Measurements from ENCODE around the gene WNT7B. TPM values are rescaled to one million over a fixed set of nuclear protein-coding genes. Genes with fewer than 3 reads are reported as not detected.

Gene WNT7B
- total and polyA plus RNA-seq, 7 donors: not detected

- no peak overlapping the region for H3K27ac ChIP-seq
- H3K36me3 ChIP-seq: no peaks in the 10 kb centered on the region
- no peak for DNase-seq
- H3K9me3 ChIP-seq: no peaks in the 10 kb centered on the region
- H3K4me1 ChIP-seq: peaks cover 0 to 29% (median 23%) of the 10 kb centered on the region in 4 donors
- intact Hi-C loops (cut with DNase I): no loop called here
- H3K27me3 ChIP-seq: peaks cover 44 to 91% (median 86%) of the 10 kb centered on the region in 3 donors
- no peak for TF ChIP-seq POLR2A (IDR thresholded peaks at IDR 0.05)
- TF ChIP-seq, protein P1, sequence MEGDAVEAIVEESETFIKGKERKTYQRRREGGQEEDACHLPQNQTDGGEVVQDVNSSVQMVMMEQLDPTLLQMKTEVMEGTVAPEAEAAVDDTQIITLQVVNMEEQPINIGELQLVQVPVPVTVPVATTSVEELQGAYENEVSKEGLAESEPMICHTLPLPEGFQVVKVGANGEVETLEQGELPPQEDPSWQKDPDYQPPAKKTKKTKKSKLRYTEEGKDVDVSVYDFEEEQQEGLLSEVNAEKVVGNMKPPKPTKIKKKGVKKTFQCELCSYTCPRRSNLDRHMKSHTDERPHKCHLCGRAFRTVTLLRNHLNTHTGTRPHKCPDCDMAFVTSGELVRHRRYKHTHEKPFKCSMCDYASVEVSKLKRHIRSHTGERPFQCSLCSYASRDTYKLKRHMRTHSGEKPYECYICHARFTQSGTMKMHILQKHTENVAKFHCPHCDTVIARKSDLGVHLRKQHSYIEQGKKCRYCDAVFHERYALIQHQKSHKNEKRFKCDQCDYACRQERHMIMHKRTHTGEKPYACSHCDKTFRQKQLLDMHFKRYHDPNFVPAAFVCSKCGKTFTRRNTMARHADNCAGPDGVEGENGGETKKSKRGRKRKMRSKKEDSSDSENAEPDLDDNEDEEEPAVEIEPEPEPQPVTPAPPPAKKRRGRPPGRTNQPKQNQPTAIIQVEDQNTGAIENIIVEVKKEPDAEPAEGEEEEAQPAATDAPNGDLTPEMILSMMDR (IDR thresholded peaks at IDR 0.05): no peak
- TF ChIP-seq EP300 (IDR thresholded peaks at IDR 0.05): no peak
- TF ChIP-seq POLR2AphosphoS5 (IDR thresholded peaks at IDR 0.05): no peak
- peak overlapping the region in 2 of 4 donors; percentile 25 to 32 for H3K4me3 ChIP-seq
- 2 to 5% methylated on average over 40 of the region's 40 CpGs for WGBS, 2 donors
These were observed 6.1 kb downstream of the WNT7B start for GRCh38 chr22:45970705-45971407.

DNA sequence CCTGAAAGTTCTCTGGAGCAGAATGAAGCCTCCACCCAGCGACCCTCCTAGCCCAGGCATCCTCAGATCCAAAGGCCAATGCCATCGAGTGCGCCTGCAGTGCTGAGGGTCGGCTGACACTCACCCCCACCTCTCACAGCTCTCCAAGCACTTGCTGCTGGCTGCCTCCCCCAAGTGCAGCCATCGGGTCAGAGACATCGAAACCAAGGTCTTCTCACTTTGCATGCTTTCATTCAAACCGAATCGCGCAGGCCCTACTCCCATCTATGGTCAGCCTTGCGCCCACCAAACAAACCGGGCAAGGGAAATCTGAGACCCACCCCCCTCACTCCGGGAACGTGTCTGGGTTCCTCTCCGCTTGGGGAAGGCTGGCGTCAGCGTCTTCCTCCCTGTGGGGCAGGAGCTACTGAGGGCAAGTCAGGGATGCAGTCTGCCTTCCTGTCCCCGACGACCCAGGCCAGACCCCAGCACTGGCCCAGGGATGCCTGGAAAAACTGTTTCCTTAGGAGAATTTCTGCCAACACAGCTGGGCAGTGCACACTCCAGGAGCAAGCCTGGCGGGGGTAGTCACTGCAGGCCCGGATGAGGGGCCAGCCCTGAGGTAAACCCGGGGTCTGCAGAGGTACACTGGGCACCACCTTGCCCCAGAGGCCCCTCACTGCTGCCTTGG lies 7.0 kb downstream of the WNT7B start:
- Histone ChIP-seq H3K27ac (no peak overlapping the region), H3K4me1 (peaks cover 0 to 24% (median 21%) of the 10 kb centered on the region in 4 donors), H3K27me3 (peaks cover 36 to 88% (median 77%) of the 10 kb centered on the region in 3 donors), H3K9me3 (no peaks in the 10 kb centered on the region), H3K4me3 (no peak overlapping the region), H3K36me3 (no peaks in the 10 kb centered on the region)
- 53 to 64% methylated on average over 21 of the region's 21 CpGs for WGBS, 2 donors
- TF ChIP-seq, protein P1 (IDR thresholded peaks at IDR 0.05): no peak
- TF ChIP-seq EP300 (IDR thresholded peaks at IDR 0.05): no peak
- no peak for TF ChIP-seq POLR2A (IDR thresholded peaks at IDR 0.05)
- TF ChIP-seq POLR2AphosphoS5 (IDR thresholded peaks at IDR 0.05): no peak
- intact Hi-C loops (cut with DNase I): no loop called here
- no peak for DNase-seq

DNA sequence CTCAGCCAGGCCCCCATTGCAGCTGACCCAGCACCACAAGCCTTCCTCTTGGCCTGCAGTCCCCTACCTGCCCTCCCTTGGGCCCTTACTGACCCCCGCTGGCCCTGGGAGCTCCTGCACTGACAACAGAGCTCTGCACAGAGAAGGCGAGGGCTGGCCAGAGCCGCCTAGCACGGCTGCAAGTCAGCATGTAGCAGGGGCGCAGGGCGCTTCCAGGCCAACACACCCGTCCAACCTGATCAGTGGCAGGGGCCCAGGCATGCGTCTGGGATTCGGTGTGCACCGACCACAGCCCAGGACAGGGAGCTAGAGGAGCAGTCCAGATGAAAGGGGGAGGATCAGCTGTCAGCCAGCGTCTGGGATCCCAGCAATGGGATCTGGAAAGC lies 7.6 kb downstream of the WNT7B start:
- Histone ChIP-seq H3K4me3 (no peak overlapping the region), H3K9me3 (no peaks in the 10 kb centered on the region), H3K4me1 (peaks cover 0 to 24% (median 21%) of the 10 kb centered on the region in 4 donors), H3K36me3 (no peaks in the 10 kb centered on the region), H3K27ac (no peak overlapping the region), H3K27me3 (peaks cover 31 to 83% (median 72%) of the 10 kb centered on the region in 3 donors)
- no peak for DNase-seq
- TF ChIP-seq POLR2AphosphoS5 (IDR thresholded peaks at IDR 0.05) (no peak), POLR2A (IDR thresholded peaks at IDR 0.05) (no peak), EP300 (IDR thresholded peaks at IDR 0.05) (no peak)
- TF ChIP-seq, protein P1 (IDR thresholded peaks at IDR 0.05): no peak
- intact Hi-C loops (cut with DNase I): no loop called here
- 50 to 71% methylated on average over 11 of the region's 11 CpGs for WGBS, 2 donors

DNA sequence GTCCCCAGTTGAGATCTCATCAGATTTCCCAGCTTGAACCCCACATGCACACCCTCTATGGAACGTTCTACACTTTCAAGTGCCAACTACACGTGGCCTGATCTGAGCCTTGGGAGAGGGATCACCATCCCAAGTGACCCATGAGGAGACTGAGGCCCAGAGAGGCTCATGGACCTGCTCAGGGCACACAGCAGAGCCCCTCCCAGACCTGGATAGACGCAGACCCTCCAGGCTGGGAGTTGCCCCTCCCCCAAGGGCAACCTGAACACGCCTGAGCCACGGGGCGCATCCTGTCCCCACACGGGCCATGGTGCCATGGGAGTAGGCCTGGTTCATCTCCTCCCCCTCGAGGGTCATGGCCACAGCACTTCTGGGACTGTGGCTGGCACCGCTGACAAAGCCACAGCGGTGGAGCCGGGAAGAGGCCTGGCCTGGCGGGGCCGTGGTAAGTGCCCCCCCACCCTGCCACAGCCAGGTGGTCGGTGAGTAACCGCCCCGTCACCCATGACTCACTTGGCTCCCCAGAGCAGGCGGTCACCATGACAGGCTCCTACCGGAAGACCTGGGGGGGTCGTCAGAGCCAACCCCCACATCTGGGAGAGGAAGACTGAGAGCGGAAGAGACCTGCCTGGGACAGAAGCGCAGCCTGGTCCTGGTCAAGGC lies 8.1 kb downstream of the WNT7B start:
- Histone ChIP-seq H3K4me1 (peaks cover 0 to 24% (median 21%) of the 10 kb centered on the region in 4 donors), H3K27ac (no peak overlapping the region), H3K36me3 (no peaks in the 10 kb centered on the region), H3K9me3 (no peaks in the 10 kb centered on the region), H3K27me3 (peaks cover 30 to 77% (median 67%) of the 10 kb centered on the region in 3 donors), H3K4me3 (no peak overlapping the region)
- WGBS, 2 donors: 75% methylated on average over 21 of the region's 21 CpGs
- intact Hi-C loops (cut with DNase I): no loop called here
- TF ChIP-seq, protein P1 (IDR thresholded peaks at IDR 0.05): no peak
- TF ChIP-seq POLR2AphosphoS5 (IDR thresholded peaks at IDR 0.05) (no peak), EP300 (IDR thresholded peaks at IDR 0.05) (no peak), POLR2A (IDR thresholded peaks at IDR 0.05) (no peak)
- no peak for DNase-seq
